Stimulated activated CD8-positive, alpha-beta memory T cell treated with anti-CD3 and anti-CD28 coated beads, Interleukin-12 subunit alpha, Interleukin-12 subunit beta, amount 100 ng/mL, for 24 hours (primary cell): ENCODE measurements around the gene TUBA1B.

Experiments
- DNase-seq: peaks from one replicate; pipeline ENCODE4 v3.0.0-alpha.2; 2020; ENCODE audit errors: extremely low read depth

Gene TUBA1B

GRCh38 chr12:49126852-49127763 lies 4.1 kb downstream of the TUBA1B start:
- DNase-seq: no peak

- DNase-seq: no peak
Observed at GRCh38 chr12:49121047-49121696, 10.0 kb downstream of the TUBA1B start.

GRCh38 chr12:49111206-49111605 lies 20.0 kb downstream of the TUBA1B start:
- no peak for DNase-seq

- DNase-seq: peak; percentile 84
Observed at GRCh38 chr12:49110464-49111155, 20.6 kb downstream of the TUBA1B start, which contains the start of gene LMBR1L. Gene LMBR1L (minus strand): TSS chr12:49110847. CDS start chr12:49110555, 292 bp downstream.

- DNase-seq: no peak
Observed at GRCh38 chr12:49109641-49110463, 21.3 kb downstream of the TUBA1B start.

- DNase-seq: no peak
Observed at GRCh38 chr12:49108958-49109404, 22.2 kb downstream of the TUBA1B start.

GRCh38 chr12:49105504-49106084 lies 25.6 kb downstream of the TUBA1B start:
- no peak for DNase-seq

GRCh38 chr12:49104822-49105221 lies 26.4 kb downstream of the TUBA1B start:
- no peak for DNase-seq

- no peak for DNase-seq
Observed at GRCh38 chr12:49100380-49100779, 30.8 kb downstream of the TUBA1B start.

GRCh38 chr12:49098703-49099102 lies 32.5 kb downstream of the TUBA1B start:
- DNase-seq: no peak

GRCh38 chr12:49098035-49098451 lies 33.2 kb downstream of the TUBA1B start:
- DNase-seq: no peak

GRCh38 chr12:49097381-49097780 lies 33.8 kb downstream of the TUBA1B start:
- no peak for DNase-seq

- DNase-seq: no peak
Observed at GRCh38 chr12:49094975-49095365, 36.2 kb downstream of the TUBA1B start.

- no peak for DNase-seq
Observed at GRCh38 chr12:49094160-49094974, 36.8 kb downstream of the TUBA1B start, which contains the start of gene DHH. Gene DHH (minus strand): TSS chr12:49094801. CDS start chr12:49094512, 289 bp downstream.

GRCh38 chr12:49093792-49094159 lies 37.4 kb downstream of the TUBA1B start:
- no peak for DNase-seq

- no peak for DNase-seq
Observed at GRCh38 chr12:49092816-49093406, 38.3 kb downstream of the TUBA1B start.

- no peak for DNase-seq
Observed at GRCh38 chr12:49092086-49092815, 38.9 kb downstream of the TUBA1B start.

GRCh38 chr12:49091836-49092085 lies 39.4 kb downstream of the TUBA1B start:
- no peak for DNase-seq
